T-helper 1 cell treated with Interleukin-12 subunit alpha and Interleukin-12 subunit beta and Interleukin-4 antibody, amounts not matched to agents 30 μg/mL and 1 μg/mL, for 36 hours (primary cell): ENCODE measurements around the gene MAU2.
"Not testable (repeated sequence)": the region's sequence is repeated elsewhere in the genome, so short reads cannot be mapped to it uniquely, and the experiment has no call there.

Experiments
- H3K27ac Mint-ChIP-seq: one replicate; pipeline ENCODE4 v1.8.0; 2021; ENCODE audit warnings: mild to moderate bottlenecking, mixed read lengths
- H3K27me3 Mint-ChIP-seq: one replicate; pipeline ENCODE4 v1.8.0; 2021; ENCODE audit warnings: low read depth, mixed read lengths
- H3K36me3 Mint-ChIP-seq: one replicate; pipeline ENCODE4 v1.8.0; 2021; ENCODE audit warnings: low read depth, mixed read lengths
- H3K4me1 Mint-ChIP-seq: one replicate; pipeline ENCODE4 v1.8.0; 2021; ENCODE audit warnings: low read depth, mixed read lengths
- H3K4me3 Mint-ChIP-seq: one replicate; pipeline ENCODE4 v1.8.0; 2021; ENCODE audit warnings: mild to moderate bottlenecking, moderate library complexity, mixed read lengths
- H3K9me3 Mint-ChIP-seq: one replicate; pipeline ENCODE4 v1.8.0; 2021; ENCODE audit warnings: mixed read lengths

Gene MAU2

GRCh38 chr19:19347401-19348110, 26.9 kb downstream of the MAU2 start:
- peaks cover 40% of the 10 kb centered on the region for H3K36me3 Mint-ChIP-seq
- H3K4me1 Mint-ChIP-seq = no peaks in the 10 kb centered on the region
- H3K4me3 Mint-ChIP-seq = no peak overlapping the region
- H3K27me3 Mint-ChIP-seq = no peaks in the 10 kb centered on the region
- H3K9me3 Mint-ChIP-seq = no peaks in the 10 kb centered on the region
- no peak overlapping the region for H3K27ac Mint-ChIP-seq

GRCh38 chr19:19348266-19348665, 27.6 kb downstream of the MAU2 start:
- Mint-ChIP-seq H3K4me1 (no peaks in the 10 kb centered on the region), H3K9me3 (no peaks in the 10 kb centered on the region), H3K4me3 (no peak overlapping the region), H3K27me3 (no peaks in the 10 kb centered on the region), H3K36me3 (peaks cover 43% of the 10 kb centered on the region), H3K27ac (no peak overlapping the region)

GRCh38 chr19:19349365-19349764, 28.7 kb downstream of the MAU2 start:
- no peak overlapping the region for H3K4me3 Mint-ChIP-seq
- H3K4me1 Mint-ChIP-seq = no peaks in the 10 kb centered on the region
- peaks cover 42% of the 10 kb centered on the region for H3K36me3 Mint-ChIP-seq
- H3K27ac Mint-ChIP-seq = no peak overlapping the region
- no peaks in the 10 kb centered on the region for H3K27me3 Mint-ChIP-seq
- H3K9me3 Mint-ChIP-seq = no peaks in the 10 kb centered on the region

- peaks cover 32% of the 10 kb centered on the region for H3K36me3 Mint-ChIP-seq
- not testable (repeated sequence) for H3K27ac Mint-ChIP-seq, H3K27me3 Mint-ChIP-seq, H3K9me3 Mint-ChIP-seq, H3K4me3 Mint-ChIP-seq, H3K4me1 Mint-ChIP-seq
These were observed 30.1 kb downstream of the MAU2 start for GRCh38 chr19:19350756-19351155.

GRCh38 chr19:19352823-19353222, 32.2 kb downstream of the MAU2 start:
- Mint-ChIP-seq H3K36me3 (peaks cover 26% of the 10 kb centered on the region), H3K9me3 (no peaks in the 10 kb centered on the region), H3K27ac (no peak overlapping the region), H3K27me3 (no peaks in the 10 kb centered on the region), H3K4me3 (no peak overlapping the region), H3K4me1 (peaks cover 3% of the 10 kb centered on the region)

- Mint-ChIP-seq H3K4me3 (no peak overlapping the region), H3K9me3 (no peaks in the 10 kb centered on the region), H3K27me3 (no peaks in the 10 kb centered on the region), H3K36me3 (peaks cover 22% of the 10 kb centered on the region), H3K27ac (no peak overlapping the region), H3K4me1 (peaks cover 10% of the 10 kb centered on the region)
These were observed 33.4 kb downstream of the MAU2 start for GRCh38 chr19:19354007-19354406.

- Mint-ChIP-seq H3K4me3 (no peak overlapping the region), H3K36me3 (peaks cover 19% of the 10 kb centered on the region), H3K4me1 (peaks cover 10% of the 10 kb centered on the region), H3K27ac (no peak overlapping the region), H3K27me3 (no peaks in the 10 kb centered on the region), H3K9me3 (no peaks in the 10 kb centered on the region)
These were observed 34.3 kb downstream of the MAU2 start for GRCh38 chr19:19354932-19355331.

GRCh38 chr19:19355606-19356139, 35.0 kb downstream of the MAU2 start:
- Mint-ChIP-seq H3K4me3 (no peak overlapping the region), H3K36me3 (peaks cover 19% of the 10 kb centered on the region), H3K27ac (no peak overlapping the region), H3K4me1 (peaks cover 13% of the 10 kb centered on the region), H3K9me3 (no peaks in the 10 kb centered on the region), H3K27me3 (no peaks in the 10 kb centered on the region)

- Mint-ChIP-seq H3K27me3 (no peaks in the 10 kb centered on the region), H3K4me1 (peaks cover 19% of the 10 kb centered on the region), H3K27ac (no peak overlapping the region), H3K9me3 (no peaks in the 10 kb centered on the region), H3K4me3 (no peak overlapping the region), H3K36me3 (peaks cover 19% of the 10 kb centered on the region)
These were observed 35.9 kb downstream of the MAU2 start for GRCh38 chr19:19356500-19356899.

GRCh38 chr19:19356901-19357566, 36.4 kb downstream of the MAU2 start:
- Mint-ChIP-seq H3K27me3 (no peaks in the 10 kb centered on the region), H3K36me3 (peaks cover 17% of the 10 kb centered on the region), H3K27ac (no peak overlapping the region), H3K4me1 (peaks cover 20% of the 10 kb centered on the region), H3K4me3 (no peak overlapping the region), H3K9me3 (no peaks in the 10 kb centered on the region)

GRCh38 chr19:19361075-19361594, 40.5 kb downstream of the MAU2 start:
- Mint-ChIP-seq H3K4me3 (no peak overlapping the region), H3K4me1 (peaks cover 27% of the 10 kb centered on the region), H3K9me3 (no peaks in the 10 kb centered on the region), H3K27me3 (no peaks in the 10 kb centered on the region), H3K36me3 (peaks cover 6% of the 10 kb centered on the region), H3K27ac (peak overlapping the region; percentile 68)

- no peaks in the 10 kb centered on the region for H3K27me3 Mint-ChIP-seq
- H3K4me1 Mint-ChIP-seq = peaks cover 30% of the 10 kb centered on the region
- peaks cover 6% of the 10 kb centered on the region for H3K36me3 Mint-ChIP-seq
- no peak overlapping the region for H3K4me3 Mint-ChIP-seq
- H3K27ac Mint-ChIP-seq = peak overlapping the region; percentile 41
- H3K9me3 Mint-ChIP-seq = no peaks in the 10 kb centered on the region
These were observed 41.4 kb downstream of the MAU2 start for GRCh38 chr19:19362075-19362474.

- H3K9me3 Mint-ChIP-seq = no peaks in the 10 kb centered on the region
- H3K4me3 Mint-ChIP-seq = peak overlapping the region; percentile 21
- H3K36me3 Mint-ChIP-seq = no peaks in the 10 kb centered on the region
- peak overlapping the region; percentile 65 for H3K27ac Mint-ChIP-seq
- H3K4me1 Mint-ChIP-seq = peaks cover 12% of the 10 kb centered on the region
- H3K27me3 Mint-ChIP-seq = no peaks in the 10 kb centered on the region
These were observed 46.1 kb downstream of the MAU2 start for GRCh38 chr19:19366434-19367396.

- Mint-ChIP-seq H3K9me3 (no peaks in the 10 kb centered on the region), H3K4me3 (no peak overlapping the region), H3K36me3 (no peaks in the 10 kb centered on the region), H3K27me3 (no peaks in the 10 kb centered on the region), H3K27ac (no peak overlapping the region), H3K4me1 (peaks cover 16% of the 10 kb centered on the region)
These were observed 47.5 kb downstream of the MAU2 start for GRCh38 chr19:19368087-19368486.
